Panc1 (cell line): ENCODE measurements around the gene FAM131A.

Source experiments
- CTCF ChIP-seq: fragments of 450-650 bp; IDR thresholded peaks from 2 replicates; pipeline ENCODE4 v1.5.1; 2017; ENCODE audit warnings: mild to moderate bottlenecking
- REST ChIP-seq, 2 experiments: IDR thresholded peaks; 2 replicates each; pipeline ENCODE4 v1.6.1; 2011 to 2012; ENCODE audit warnings: low read depth in 2 of 2, control low read depth in 1 of 2, low read length in 1 of 2, mild to moderate bottlenecking in 1 of 2, moderate library complexity in 1 of 2; ENCODE audit not compliant: insufficient read depth in 1 of 2
- SIN3A ChIP-seq: IDR thresholded peaks from 2 replicates; pipeline ENCODE4 v1.6.1; 2012; ENCODE audit warnings: low read depth, mild to moderate bottlenecking, low read length, moderate library complexity, borderline replicate concordance; ENCODE audit not compliant: insufficient read depth

GRCh38 chr3:184341925-184342324, 4.5 kb downstream of the FAM131A start:
- TF ChIP-seq CTCF (no peak), SIN3A (no peak), REST (IDR thresholded peaks at IDR 0.05; ENCODE audit: insufficient read depth in 1 of 2, low read depth in 2 of 2, low read length in 1 of 2) (no peak)
